Fibroblast of the aortic adventitia (primary cell): Measurements from ENCODE around the gene ANKMY2. TPM values are rescaled to one million over a fixed set of nuclear protein-coding genes. Genes with fewer than 3 reads are reported as not detected.

ENCODE experiments used
- DNase-seq: peaks from one replicate; pipeline ENCODE4 v3.0.0-alpha.2; 2010; ENCODE audit warnings: low read depth
- H3K4me3 ChIP-seq: 2 replicates; pipeline ENCODE4 v1.5.1; 2011; ENCODE audit warnings: low read depth, mild to moderate bottlenecking, control low read depth, low read length, moderate library complexity
- total RNA-seq: library from RNA; depleted of rRNA; stranded (reverse); fragments of >200 nt; gene quantifications from 2 replicates; pipeline ENCODE4 v1.2.3, GENCODE V29; 2012; ENCODE audit warnings: low replicate concordance
- TF ChIP-seq, protein P1 (sequence below): IDR thresholded peaks from 2 replicates; pipeline ENCODE4 v1.5.1; 2011; ENCODE audit warnings: mild to moderate bottlenecking, low read length, control low read depth, inconsistent platforms; ENCODE audit not compliant: insufficient read depth

The ANKMY2 gene
- total RNA-seq, 1 donor = 30.2 TPM

DNA sequence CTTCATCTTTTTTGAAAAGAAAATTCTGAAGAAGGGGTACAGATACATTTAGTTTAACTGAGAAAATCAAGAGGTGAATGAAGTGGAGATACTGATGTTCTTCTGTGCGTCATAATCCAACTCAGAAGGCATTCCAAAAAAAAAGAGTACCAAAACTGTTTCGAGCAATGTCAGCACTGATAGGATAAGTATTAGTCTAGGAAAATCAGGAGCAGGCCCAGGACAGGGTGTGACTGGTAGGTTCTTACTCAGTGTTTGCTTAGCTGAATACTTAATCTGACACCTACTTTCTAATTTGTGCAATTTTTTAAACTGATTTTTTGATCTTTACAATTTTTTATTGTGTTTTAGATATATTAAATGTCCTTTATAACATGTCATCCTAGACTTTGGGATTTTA, 4.7 kb upstream of the ANKMY2 start:
- no peak for DNase-seq
- no peak overlapping the region for H3K4me3 ChIP-seq
- TF ChIP-seq, protein P1, sequence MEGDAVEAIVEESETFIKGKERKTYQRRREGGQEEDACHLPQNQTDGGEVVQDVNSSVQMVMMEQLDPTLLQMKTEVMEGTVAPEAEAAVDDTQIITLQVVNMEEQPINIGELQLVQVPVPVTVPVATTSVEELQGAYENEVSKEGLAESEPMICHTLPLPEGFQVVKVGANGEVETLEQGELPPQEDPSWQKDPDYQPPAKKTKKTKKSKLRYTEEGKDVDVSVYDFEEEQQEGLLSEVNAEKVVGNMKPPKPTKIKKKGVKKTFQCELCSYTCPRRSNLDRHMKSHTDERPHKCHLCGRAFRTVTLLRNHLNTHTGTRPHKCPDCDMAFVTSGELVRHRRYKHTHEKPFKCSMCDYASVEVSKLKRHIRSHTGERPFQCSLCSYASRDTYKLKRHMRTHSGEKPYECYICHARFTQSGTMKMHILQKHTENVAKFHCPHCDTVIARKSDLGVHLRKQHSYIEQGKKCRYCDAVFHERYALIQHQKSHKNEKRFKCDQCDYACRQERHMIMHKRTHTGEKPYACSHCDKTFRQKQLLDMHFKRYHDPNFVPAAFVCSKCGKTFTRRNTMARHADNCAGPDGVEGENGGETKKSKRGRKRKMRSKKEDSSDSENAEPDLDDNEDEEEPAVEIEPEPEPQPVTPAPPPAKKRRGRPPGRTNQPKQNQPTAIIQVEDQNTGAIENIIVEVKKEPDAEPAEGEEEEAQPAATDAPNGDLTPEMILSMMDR = no peak

DNA sequence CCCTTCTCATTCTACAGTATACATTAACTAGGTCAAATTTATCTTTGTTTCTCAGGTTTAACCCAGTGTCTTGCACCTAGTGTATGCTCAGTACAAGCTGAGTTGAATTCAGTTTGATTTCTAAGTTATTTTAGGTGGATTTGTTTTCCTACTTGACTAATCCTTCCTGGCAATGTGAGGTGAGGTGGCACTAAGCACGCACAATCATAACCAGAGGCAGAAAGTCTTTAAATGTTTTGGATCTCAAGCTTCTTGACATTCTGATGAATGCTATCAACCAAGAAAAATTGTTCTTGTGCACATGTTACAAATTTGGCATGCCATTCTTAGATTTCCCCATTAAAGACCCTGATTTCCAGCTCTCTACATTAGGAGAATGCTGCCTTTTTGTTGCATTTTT, 3.6 kb upstream of the ANKMY2 start:
- H3K4me3 ChIP-seq = no peak overlapping the region
- DNase-seq = peak; percentile 39
- TF ChIP-seq, protein P1 = no peak

DNA sequence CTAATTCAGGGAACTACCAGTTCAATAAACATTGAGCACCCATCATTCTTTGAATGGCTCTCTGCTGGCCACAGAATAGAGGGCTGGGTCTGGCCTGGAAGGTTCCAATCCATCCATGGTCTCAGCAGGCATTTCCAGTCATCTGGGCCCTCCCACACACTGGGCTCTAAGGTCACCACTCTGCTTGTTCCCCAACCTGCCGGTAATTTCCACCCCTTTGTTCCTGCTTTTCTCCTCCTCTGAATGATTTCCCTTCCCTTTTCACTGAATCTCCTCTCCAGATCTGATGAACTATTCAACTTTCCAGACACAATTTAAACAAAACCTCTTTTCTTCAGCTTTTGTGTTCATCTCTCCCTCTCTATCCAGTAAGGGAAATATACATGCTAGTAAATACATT, 3.0 kb upstream of the ANKMY2 start:
- TF ChIP-seq, protein P1 = no peak
- no peak overlapping the region for H3K4me3 ChIP-seq
- no peak for DNase-seq

DNA sequence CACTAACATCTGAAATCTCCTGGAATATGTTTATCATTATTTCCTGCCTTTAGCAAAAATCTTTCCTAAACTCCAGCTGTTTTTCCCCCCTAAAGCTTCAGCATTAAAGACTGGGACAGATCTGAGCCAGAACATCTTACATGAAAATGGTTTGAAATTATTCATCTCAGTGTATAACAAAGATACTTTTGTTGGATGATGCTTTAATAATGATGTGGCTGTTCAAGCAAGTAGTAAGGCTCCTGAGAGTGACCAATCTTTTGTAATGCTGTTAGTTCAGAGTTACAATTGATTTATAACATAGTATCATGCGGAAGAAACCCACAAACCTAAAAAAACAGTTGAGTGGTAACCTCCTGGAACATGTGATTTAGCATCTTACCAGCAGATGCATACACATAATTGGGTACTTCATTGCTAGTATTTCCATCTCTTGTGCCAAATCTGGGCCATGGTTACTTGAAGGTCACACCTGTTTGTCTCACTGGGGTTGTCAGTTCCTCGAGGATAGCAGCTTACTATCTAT, 1.9 kb upstream of the ANKMY2 start:
- H3K4me3 ChIP-seq = peak overlapping the region; percentile 91
- DNase-seq = no peak
- TF ChIP-seq, protein P1 = no peak

DNA sequence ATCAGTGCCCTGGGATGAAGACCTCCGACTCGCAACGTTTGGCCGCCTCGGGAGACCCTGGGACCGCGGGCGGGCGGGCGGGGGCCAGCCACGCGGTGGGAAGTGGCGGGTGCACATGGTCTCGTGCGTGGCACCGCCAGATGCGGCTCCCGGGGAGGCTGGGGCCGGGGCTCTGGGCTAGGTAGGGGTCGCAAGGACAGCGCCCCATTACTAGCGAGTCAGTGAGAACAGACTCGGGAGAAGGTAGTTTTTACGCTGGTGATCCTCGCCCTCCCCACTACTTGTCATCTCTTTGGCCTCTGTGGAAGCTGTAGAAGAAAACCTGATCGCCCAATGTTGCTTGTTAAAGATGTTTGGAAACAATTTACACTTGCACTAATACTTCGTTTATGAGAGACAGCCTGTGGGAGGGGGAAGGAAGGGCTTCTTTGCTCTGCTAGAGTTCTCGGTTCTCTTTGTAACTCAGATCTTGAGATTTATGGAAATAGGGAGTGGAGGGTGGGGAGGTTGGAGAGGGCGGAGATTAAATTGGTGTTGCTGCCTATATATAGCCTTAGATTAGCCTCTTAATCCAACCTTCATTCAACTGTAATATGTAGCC, 1.0 kb upstream of the ANKMY2 start:
- TF ChIP-seq, protein P1 = no peak
- no peak for DNase-seq
- peak overlapping the region; percentile 91 for H3K4me3 ChIP-seq

DNA sequence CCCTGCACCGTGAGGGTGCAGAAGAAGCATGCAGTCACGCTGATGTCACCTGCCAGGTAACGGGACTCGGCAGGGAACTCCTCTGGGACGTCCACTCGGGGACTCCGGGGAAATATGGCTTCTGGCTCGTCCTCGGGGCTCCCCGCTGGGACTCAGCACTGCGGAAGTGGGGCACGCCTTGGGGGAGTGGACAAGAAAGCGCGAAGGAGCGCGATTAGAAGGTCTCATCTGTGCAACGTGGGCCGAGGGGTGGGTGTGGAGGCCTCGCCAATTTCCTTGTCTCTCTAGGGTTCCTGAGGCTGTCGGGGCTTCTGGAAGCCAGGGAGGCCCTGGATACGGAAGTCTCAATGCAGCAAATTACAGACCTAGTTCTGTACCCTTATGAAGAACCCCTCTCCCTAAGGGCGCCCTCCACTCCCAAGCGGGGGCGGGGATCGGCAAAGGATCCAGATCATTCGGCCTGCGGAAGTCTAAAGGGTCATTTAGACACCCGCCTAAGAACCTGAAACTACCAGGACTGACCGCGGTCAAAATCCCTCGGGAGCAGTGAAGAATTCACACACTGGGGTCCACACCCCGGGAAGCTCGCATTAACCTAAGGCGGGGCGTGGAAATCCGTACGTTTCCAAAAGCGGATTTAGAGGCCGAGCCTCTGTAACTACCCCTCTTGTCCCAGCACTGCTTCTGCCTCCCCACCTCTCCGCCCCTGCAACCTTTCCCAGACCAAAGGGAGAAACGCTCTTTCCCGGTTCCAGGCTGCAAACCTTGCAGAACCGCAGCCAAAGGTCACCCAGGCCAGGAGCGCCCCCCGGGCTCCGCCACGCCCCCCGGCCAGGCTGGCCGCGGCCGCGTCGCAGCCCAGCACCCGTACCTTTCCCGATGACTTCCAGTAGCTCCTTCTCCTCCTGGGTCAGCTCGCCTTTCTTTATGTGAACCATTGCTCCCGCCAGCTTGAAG, 640 bp downstream of the ANKMY2 start:
- peak; percentile 54 for DNase-seq
- peak overlapping the region; percentile 86 for H3K4me3 ChIP-seq
- TF ChIP-seq, protein P1 = no peak
